Activated T-cell treated with anti-CD3 and anti-CD28 coated beads, Interleukin-2, amount 50 U/mL, for 4 hours (primary cell): ENCODE data around the gene ZDHHC12. TPM values are rescaled to one million over a fixed set of nuclear protein-coding genes. Genes with fewer than 3 reads are reported as not detected.
A peak's percentile ranks its signal among the peaks of the same experiment; 100 is the strongest.
"Not testable (repeated sequence)": the region's sequence is repeated elsewhere in the genome, so short reads cannot be mapped to it uniquely, and the experiment has no call there.

ENCODE experiments used
- ATAC-seq, 2 donors: fragments of 200-7000 bp; cut with Tn5 transposase; one replicate each; pipeline ENCODE4 v1.10.0; 2021
- DNase-seq: peaks from one replicate; pipeline ENCODE4 v3.0.0-alpha.2; 2020
- H3K27me3 Mint-ChIP-seq: one replicate; pipeline ENCODE4 v1.8.0; 2021; ENCODE audit warnings: low read depth, mixed read lengths
- H3K36me3 Mint-ChIP-seq: one replicate; pipeline ENCODE4 v1.8.0; 2022; ENCODE audit warnings: mixed read lengths; ENCODE audit not compliant: insufficient read depth
- H3K4me1 Mint-ChIP-seq: one replicate; pipeline ENCODE4 v1.8.0; 2021; ENCODE audit warnings: low read depth, mixed read lengths
- H3K4me3 Mint-ChIP-seq: one replicate; pipeline ENCODE4 v1.8.0; 2021; ENCODE audit warnings: mild to moderate bottlenecking, moderate library complexity, mixed read lengths
- H3K9me3 Mint-ChIP-seq: one replicate; pipeline ENCODE4 v1.8.0; 2021; ENCODE audit warnings: mixed read lengths
- total RNA-seq, 3 donors: library from RNA; stranded (reverse); gene quantifications; one replicate each; pipeline ENCODE4 v1.2.1, GENCODE V29; 2021

Gene ZDHHC12
- total RNA-seq, 3 donors from 2014 or later = 41.7 to 44.9 (median 43.3) TPM

DNA sequence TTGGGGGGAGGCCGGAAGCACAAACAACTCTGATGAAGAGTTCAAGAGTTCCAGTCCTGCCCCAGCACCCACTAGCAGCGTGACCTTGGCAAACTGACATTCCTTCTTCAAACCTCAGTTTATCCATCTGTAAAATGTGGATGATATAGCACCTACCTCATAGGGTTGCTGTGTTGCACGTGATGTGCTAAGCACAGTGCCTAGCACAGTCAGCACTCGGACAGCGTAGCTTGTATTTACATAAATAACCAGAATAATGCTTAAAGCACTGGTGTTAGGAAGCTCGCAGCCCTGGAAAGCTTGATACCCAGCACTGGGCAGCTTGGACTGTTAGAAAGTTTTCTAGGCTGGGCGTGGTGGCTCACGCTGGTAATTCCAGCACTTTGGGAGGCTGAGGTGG, 16.5 kb downstream of the ZDHHC12 start:
- DNase-seq = no peak
- ATAC-seq = no peak
- Mint-ChIP-seq H3K9me3 (no peaks in the 10 kb centered on the region), H3K4me1 (no peaks in the 10 kb centered on the region), H3K4me3 (no peak overlapping the region), H3K36me3 (no peaks in the 10 kb centered on the region), H3K27me3 (no peaks in the 10 kb centered on the region)

DNA sequence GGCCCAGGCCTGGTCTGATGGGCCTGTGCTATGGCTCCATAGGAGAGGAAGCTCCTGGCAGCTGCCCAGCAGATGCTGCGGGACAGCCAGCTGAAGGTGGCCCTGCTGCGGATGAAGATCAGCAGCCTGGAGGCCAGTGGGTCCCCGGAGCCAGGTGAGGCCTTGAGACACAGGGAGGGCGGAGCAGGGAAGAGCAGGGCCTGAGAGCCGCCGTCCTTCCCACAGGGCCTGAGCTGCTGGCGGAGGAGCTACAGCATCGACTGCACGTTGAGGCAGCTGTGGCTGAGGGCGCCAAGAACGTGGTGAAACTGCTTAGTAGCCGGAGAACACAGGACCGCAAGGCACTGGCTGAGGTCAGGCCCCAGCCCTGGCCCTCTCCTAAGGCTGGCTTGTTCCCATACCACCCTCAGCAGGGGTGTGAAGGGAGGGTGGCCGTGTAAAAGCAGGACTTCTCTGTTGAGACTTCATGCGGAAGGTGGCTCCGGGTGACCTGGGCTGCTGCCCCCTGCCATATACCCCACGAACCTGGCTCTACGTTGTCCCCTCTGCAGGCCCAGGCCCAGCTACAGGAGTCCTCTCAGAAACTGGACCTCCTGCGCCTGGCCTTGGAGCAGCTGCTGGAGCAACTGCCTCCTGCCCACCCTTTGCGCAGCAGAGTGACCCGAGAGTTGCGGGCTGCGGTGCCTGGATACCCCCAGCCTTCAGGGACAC, 17.1 kb downstream of the ZDHHC12 start:
- ATAC-seq (no peak), DNase-seq (no peak)
- H3K9me3 Mint-ChIP-seq = no peaks in the 10 kb centered on the region
- H3K27me3 Mint-ChIP-seq = no peaks in the 10 kb centered on the region
- H3K4me1 Mint-ChIP-seq = peaks cover 3% of the 10 kb centered on the region
- no peaks in the 10 kb centered on the region for H3K36me3 Mint-ChIP-seq
- no peak overlapping the region for H3K4me3 Mint-ChIP-seq

DNA sequence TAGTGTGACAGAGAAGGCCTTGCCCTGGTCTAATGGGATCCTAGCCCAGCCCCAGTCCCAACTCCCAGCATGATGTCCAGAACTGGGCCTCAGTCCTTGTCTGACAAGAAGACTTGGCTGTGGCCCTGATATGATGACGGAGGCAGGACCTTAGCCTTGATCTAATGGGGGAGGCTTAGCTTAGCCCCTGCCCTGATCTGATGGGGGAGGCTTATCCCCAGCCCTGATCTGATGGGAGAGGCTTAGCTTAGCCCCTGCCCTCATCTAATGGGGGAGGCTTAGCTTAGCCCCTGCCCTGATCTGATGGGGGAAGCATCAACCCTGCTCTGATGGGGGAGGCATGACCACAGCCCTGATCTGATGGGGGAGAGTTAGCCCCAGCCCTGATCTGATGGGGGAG, 17.9 kb downstream of the ZDHHC12 start:
- Mint-ChIP-seq H3K4me1 (peaks cover 7% of the 10 kb centered on the region), H3K9me3 (no peaks in the 10 kb centered on the region), H3K36me3 (no peaks in the 10 kb centered on the region), H3K4me3 (no peak overlapping the region), H3K27me3 (no peaks in the 10 kb centered on the region)
- no peak for DNase-seq
- ATAC-seq = no peak

DNA sequence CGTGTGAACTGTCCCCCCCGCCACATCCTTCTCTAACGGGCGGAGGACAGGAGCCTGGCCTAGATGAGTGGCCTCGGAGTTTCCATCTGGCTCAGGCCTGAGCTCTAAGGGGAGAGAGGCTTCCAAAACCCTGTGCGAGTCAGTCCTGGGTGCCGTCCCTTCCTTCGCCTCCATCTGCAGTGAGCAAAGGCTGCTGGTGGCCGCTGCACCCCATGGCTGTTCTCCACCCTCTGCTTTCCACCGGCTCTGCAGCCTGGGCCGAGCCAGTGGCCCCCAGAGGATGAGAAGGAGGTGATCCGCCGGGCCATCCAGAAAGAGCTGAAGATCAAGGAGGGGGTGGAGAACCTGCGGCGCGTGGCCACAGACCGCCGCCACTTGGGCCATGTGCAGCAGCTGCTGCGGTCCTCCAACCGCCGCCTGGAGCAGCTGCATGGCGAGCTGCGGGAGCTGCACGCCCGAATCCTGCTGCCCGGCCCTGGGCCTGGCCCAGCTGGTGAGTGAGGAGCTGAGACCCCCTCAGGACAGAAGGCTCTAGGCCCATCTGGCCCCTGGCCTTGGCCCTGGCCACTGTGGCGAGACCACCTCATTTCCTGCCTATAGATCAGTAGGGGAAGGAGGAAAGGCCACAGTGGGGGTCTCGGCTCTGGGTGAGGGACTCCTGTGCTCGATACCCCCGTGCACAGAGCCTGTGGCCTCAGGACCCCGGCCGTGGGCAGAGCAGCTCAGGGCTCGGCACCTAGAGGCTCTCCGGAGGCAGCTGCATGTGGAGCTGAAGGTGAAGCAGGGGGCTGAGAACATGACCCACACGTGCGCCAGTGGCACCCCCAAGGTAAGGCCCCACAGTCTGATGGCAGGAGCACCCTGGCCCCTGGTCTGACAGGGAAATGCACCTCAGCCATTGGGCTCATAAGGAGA, 18.6 kb downstream of the ZDHHC12 start:
- ATAC-seq = no peak

DNA sequence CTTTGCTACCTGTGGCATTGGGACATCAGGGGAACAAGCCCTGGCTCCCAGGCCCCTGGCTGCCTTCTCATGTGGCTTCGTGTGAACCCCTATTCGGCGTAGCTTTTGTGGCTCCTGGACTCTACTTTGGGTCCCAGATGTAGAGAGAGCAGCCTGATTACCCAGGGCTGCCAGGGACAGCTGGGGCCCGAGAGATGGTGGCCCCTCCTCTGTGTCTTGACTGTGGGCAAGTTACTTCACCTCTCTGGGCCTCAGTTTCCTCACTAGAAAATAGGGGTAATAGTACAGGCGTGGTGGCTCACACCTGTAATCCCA, 19.6 kb downstream of the ZDHHC12 start:
- Mint-ChIP-seq H3K4me3 (peak overlapping the region; percentile 16), H3K36me3 (no peaks in the 10 kb centered on the region), H3K4me1 (peaks cover 7% of the 10 kb centered on the region), H3K9me3 (no peaks in the 10 kb centered on the region), H3K27me3 (no peaks in the 10 kb centered on the region)
- DNase-seq = no peak
- no peak for ATAC-seq

More for the DNA sequence above, 18.6 kb downstream of the ZDHHC12 start:
- Mint-ChIP-seq H3K4me3 (no peak overlapping the region), H3K9me3 (no peaks in the 10 kb centered on the region), H3K36me3 (no peaks in the 10 kb centered on the region), H3K4me1 (peaks cover 7% of the 10 kb centered on the region), H3K27me3 (no peaks in the 10 kb centered on the region)
- no peak for DNase-seq

DNA sequence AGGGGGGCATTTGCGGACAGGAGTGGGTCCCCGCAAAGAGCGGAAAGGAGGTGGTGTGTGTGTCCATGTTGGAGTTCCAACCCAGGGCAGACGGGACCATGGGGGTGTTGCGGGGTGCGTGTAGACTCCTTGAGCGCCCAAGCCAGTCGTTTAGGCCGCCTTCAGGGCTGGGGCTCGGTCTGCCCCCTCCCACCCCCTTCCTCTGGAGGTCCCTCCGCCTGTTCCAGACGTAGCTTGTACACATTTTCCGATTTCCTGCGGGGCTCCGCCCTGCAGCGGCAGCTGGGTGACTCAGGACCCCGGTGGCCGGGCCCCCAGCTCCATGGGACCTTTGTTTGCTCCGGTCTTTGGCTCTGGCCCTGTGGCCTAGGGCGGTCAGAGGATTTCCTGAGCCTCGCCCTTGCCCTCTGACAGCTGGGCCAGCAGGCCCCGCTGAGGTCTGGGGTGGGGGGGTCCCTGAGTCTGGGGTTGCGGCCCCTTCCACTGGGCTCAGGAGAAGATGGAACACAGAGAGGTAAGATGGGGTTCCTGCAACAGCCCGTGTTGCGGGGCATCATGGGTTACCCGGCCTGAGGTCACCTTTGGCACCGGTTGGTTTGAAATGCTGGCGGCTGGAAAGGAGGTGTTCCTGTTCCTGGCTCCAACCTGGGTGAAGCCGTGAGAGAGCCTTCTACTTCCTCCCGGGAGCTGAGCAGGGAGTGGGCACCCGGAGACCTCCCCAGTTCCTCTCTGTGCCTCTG, 20.1 kb downstream of the ZDHHC12 start:
- H3K4me3 Mint-ChIP-seq = peak overlapping the region; percentile 74
- DNase-seq (no peak), ATAC-seq (no peak)
- H3K4me1 Mint-ChIP-seq = peaks cover 7% of the 10 kb centered on the region
- no peaks in the 10 kb centered on the region for H3K27me3 Mint-ChIP-seq
- no peaks in the 10 kb centered on the region for H3K36me3 Mint-ChIP-seq
- no peaks in the 10 kb centered on the region for H3K9me3 Mint-ChIP-seq

DNA sequence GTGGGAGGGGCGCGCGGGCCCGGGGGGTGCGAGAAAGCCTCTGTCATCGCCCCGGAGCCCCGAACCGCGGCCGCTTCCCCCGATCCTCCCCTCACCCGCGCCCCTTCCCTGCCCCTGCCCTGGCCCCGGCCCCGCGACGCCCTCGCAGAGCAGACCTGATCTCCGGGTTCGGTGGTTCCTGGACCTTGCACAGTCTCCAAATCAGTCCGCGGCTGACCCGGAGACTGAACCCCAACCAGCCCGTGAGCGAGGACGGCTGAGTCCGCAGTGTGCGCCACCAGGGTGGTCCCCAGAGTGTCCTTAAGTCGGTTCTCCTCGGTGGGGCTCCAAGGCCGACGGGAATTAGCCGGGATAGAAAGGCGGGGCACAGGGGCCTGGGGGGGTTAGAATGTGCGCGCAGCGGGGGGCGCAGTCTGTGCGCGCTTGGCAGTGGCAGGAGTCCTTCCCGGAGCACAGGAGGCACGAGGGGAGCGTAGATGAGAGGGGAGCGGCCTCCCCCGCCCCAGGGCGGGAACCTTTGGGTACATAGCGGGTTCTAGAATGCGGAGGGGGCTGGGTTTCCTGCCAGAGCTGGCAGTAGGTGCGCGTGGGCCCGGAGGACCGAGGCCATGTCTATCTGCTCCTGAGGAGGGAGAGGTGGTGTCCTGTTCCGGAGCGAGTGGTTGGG, 20.8 kb downstream of the ZDHHC12 start:
- H3K4me1 Mint-ChIP-seq = peaks cover 7% of the 10 kb centered on the region
- no peaks in the 10 kb centered on the region for H3K9me3 Mint-ChIP-seq
- no peaks in the 10 kb centered on the region for H3K27me3 Mint-ChIP-seq
- no peaks in the 10 kb centered on the region for H3K36me3 Mint-ChIP-seq
- DNase-seq (no peak), ATAC-seq (peak; percentile 33 to 36)
- H3K4me3 Mint-ChIP-seq = peak overlapping the region; percentile 74

DNA sequence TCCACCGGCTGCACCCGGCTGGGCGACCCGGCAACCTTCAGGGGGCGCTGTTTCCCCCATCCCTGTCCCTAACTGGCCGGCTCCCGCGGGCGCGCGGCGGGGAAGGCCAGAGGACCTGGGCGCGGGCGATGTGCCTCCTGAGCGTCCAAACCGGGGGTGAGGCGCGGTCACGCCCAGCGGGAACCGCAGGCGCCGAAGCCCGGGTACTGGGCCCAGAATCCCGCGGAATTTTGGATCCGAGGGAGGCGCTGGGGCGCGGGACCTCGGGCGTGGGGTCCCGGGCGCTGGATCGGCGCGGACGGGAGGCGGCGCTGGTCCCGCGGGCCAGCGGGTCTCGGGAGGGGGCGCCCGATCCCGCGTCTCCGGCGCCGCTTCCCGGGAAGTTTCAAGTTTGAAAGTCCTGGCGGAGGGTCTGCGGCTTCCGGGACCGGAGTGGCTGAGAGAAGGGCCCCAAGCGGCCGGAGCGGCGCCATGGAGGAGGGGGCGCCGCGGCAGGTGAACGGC, 21.4 kb downstream of the ZDHHC12 start, which contains the start of gene PKN3:
PKN3 (plus strand) TSS at position 59 of the 504 bp plus-strand sequence; CDS start at position 472, 413 bp downstream.
- peak within 1 kb of the TSS; percentile 78 for H3K4me3 Mint-ChIP-seq
- ATAC-seq (peak; percentile 87 to 88), DNase-seq (peak; percentile 81)
- no peaks in the 10 kb centered on the region for H3K27me3 Mint-ChIP-seq
- peaks cover 7% of the 10 kb centered on the region for H3K4me1 Mint-ChIP-seq
- no peaks in the 10 kb centered on the region for H3K9me3 Mint-ChIP-seq
- no peaks in the 10 kb centered on the region for H3K36me3 Mint-ChIP-seq

DNA sequence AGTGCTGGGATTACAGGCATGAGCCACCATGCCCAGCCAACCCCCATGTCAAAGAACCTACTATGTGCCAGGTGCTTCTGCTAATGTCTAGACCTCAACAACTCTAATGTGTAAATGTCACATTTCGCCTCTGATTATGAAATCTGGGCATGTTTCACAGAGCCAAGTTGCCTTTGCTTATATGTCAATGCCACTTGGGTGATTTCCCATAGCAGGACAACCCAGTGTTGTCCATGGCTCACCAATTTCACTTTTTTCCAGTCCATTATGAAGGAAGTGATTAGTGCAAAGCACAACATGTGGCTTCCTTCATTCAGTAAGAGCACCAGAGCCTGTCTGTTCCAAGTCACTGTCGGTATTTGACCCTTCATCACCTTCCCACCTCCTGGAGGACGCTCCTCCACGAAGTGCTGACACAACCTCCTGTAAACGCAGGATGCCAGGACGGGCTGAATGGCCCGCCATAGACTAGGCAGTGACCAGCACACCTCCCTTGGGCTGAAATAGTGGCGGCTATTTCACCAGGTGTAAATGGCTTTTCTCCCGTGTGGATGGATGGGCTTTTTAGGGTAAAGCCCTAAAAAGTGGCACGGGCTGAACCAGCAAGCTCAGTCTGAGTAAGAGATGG, 22.6 kb downstream of the ZDHHC12 start:
- no peaks in the 10 kb centered on the region for H3K27me3 Mint-ChIP-seq
- H3K4me3 Mint-ChIP-seq = peak overlapping the region; percentile 35
- ATAC-seq (no peak), DNase-seq (no peak)
- peaks cover 7% of the 10 kb centered on the region for H3K4me1 Mint-ChIP-seq
- peaks cover 7% of the 10 kb centered on the region for H3K36me3 Mint-ChIP-seq
- H3K9me3 Mint-ChIP-seq = no peaks in the 10 kb centered on the region

DNA sequence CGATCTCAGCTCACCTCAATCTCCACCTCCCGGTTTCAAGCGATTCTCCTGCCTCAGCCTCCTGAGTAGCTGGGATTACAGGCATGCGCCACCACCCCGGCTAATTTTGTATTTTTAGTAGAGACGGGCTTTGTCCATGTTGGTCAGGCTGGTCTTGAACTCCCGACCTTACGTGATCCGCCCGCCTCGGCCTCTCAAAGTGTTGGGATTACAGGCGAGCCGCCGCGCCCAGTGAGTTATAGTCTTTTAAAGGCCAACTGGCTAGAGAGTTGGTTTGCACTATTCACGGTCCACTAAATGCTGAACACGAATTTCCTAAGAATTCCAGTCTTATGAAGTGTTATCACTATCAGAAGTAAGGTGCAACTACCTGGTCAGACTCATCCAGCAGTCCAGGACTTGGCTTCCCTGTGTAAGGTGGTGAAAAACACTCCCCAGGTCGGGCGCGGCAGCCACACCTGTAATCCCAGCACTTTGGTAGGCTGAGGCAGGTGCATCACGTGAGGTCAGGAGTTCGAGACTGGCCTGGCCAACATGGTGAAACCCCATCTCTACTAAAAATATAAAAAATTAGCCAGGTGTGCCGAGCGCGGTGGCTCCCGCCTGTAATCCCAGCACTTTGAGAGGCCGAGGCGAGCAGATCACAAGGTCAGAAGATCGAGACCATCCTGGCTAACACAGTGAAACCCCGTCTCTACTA, 24.7 kb downstream of the ZDHHC12 start:
- ATAC-seq, H3K4me3 Mint-ChIP-seq, H3K9me3 Mint-ChIP-seq, H3K27me3 Mint-ChIP-seq, H3K4me1 Mint-ChIP-seq, DNase-seq: not testable (repeated sequence)
- peaks cover 16% of the 10 kb centered on the region for H3K36me3 Mint-ChIP-seq

DNA sequence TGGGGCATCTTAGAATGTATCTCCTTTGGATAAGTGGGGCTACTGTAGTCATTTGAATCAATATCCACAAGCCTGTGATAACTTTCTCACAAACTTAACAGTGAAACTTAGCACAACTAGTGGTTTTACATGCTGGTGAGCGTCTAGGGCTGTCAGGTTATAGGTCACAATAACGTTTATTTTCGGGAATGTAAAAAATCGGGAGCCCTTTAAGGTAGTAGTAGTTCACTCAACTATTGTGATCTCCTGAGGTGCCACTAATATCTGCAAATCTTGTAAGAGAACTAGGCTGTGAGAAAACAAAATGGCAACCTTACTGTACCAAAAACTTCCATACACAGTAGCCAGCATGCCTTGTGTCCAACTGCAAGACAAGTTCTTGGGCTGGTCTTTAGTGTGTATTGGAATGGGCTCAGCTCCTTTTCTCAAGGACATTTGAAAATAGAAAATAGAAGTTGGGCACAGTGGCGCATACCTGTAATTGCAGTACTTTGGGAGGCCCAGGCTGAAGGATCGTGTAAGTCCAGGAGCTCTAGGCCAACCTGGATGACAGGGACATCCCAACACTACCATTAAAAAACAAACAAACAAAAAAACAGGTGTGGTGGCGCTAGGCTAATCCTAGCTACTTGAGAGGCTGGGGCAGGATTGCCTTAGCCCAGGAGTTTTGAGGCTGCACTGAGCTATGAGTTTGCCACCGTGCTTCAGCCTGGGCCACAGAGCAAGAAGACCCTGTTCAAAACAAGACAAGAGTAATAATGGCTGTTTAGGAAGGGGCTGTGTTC, 26.8 kb downstream of the ZDHHC12 start:
- no peak for DNase-seq
- Mint-ChIP-seq H3K4me3 (no peak overlapping the region), H3K4me1 (peaks cover 16% of the 10 kb centered on the region), H3K9me3 (no peaks in the 10 kb centered on the region), H3K36me3 (peaks cover 26% of the 10 kb centered on the region), H3K27me3 (no peaks in the 10 kb centered on the region)
- ATAC-seq = no peak

DNA sequence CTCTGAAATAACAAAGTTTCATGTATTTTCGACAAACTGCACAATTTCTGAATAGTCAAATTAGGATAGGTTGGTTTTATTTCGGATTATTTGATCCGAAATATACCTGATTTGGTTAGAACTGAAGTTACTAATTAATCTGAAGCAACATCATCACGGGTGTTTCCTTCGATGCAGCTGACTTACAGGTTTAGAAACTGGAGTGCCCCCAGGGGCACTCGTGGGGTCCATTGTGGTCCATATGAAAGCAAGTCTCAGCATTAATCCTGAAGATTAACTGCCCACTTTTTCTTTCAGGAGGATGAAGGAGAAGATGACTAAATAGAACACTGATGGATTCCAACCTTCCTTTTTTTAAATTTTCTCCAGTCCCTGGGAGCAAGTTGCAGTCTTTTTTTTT, 29.6 kb downstream of the ZDHHC12 start:
- Mint-ChIP-seq H3K4me3 (no peak overlapping the region), H3K9me3 (no peaks in the 10 kb centered on the region), H3K4me1 (peaks cover 20% of the 10 kb centered on the region), H3K36me3 (peaks cover 42% of the 10 kb centered on the region), H3K27me3 (no peaks in the 10 kb centered on the region)
- no peak for DNase-seq
- no peak for ATAC-seq
